Heart left ventricle (tissue), 16 donors: Measurements from ENCODE around the gene MYO16. TPM values are rescaled to one million over a fixed set of nuclear protein-coding genes. Genes with fewer than 3 reads are reported as not detected.
A peak's percentile ranks its signal among the peaks of the same experiment; 100 is the strongest.

Source experiments
- ATAC-seq, 4 donors: fragments of 200-7000 bp; cut with Tn5 transposase; one replicate each; pipeline ENCODE4 v1.9.1; 2020 to 2022; ENCODE audit warnings: moderate library complexity in 4 of 4, mild to moderate bottlenecking in 3 of 4, moderate number of reproducible peaks in 1 of 4
- DNase-seq, 5 donors: peaks; one replicate each; pipeline ENCODE4 v3.0.0-alpha.2; 2020
- H3K27ac ChIP-seq, 12 donors: fragments of 200-600 bp; sonication (generic) in 4 of 12; one replicate each; pipeline versions ENCODE4 v1.5.0 to v1.8.0; 2016 to 2022; ENCODE audit warnings: mild to moderate bottlenecking in 2 of 12
- H3K27me3 ChIP-seq, 9 donors: fragments of 200-600 bp; sonication (generic) in 2 of 9; one replicate each; pipeline versions ENCODE4 v1.5.1 to v1.8.0; 2016 to 2022; ENCODE audit warnings: mild to moderate bottlenecking in 3 of 9
- H3K36me3 ChIP-seq, 9 donors: fragments of 200-600 bp; sonication (generic) in 2 of 9; one replicate each; pipeline versions ENCODE4 v1.5.0 to v1.8.0; 2018 to 2022; ENCODE audit warnings: mild to moderate bottlenecking in 2 of 9
- H3K4me1 ChIP-seq, 12 donors: fragments of 200-600 bp; sonication (generic) in 4 of 12; one replicate each; pipeline versions ENCODE4 v1.5.0 to v1.8.0; 2016 to 2022; ENCODE audit warnings: mild to moderate bottlenecking in 3 of 12
- H3K4me3 ChIP-seq, 12 donors: fragments of 200-600 bp; sonication (generic) in 4 of 12; one replicate each; pipeline versions ENCODE4 v1.5.0 to v1.8.0; 2017 to 2022; ENCODE audit warnings: mild to moderate bottlenecking in 9 of 12, moderate library complexity in 4 of 12
- H3K9me3 ChIP-seq, 12 donors: fragments of 200-600 bp; sonication (generic) in 4 of 12; one replicate each; pipeline versions ENCODE4 v1.5.0 to v1.8.0; 2016 to 2022; ENCODE audit warnings: mild to moderate bottlenecking in 1 of 12
- POLR2A ChIP-seq, 2 donors: fragments of 450-650 bp; IDR thresholded peaks; one replicate each; pipeline ENCODE4 v1.6.1; 2017; ENCODE audit warnings: antibody characterized with exemption in 2 of 2, mild to moderate bottlenecking in 2 of 2, moderate library complexity in 2 of 2
- WGBS, 4 donors: extraction: QIAGEN DNeasy Blood & Tissue Kit in 2 of 4; methylation state at CpG; one replicate each; pipeline versions ENCODE4 v1.1.5 to v1.1.7; 2013 to 2018; 5-methylcytosine and 5-hydroxymethylcytosine counted together
- intact Hi-C, 10 donors: fragments of 100-400 bp; cut with DNase I; formaldehyde crosslinking; loops; one replicate each; pipeline versions ENCODE4 v1.11.1 to v1.14.2; 2022
- polyA plus RNA-seq, 2 donors: library from polyadenylated mRNA; stranded (reverse); fragments of 200-250 nt; gene quantifications; one replicate each; pipeline ENCODE4 v1.2.3, GENCODE V29; 2013
- total RNA-seq, 9 donors: library from RNA; depleted of rRNA in 2 of 9; stranded (reverse); fragments of >200 nt in 2 of 9; fragmentation: NEBNext Ultra II Directional in 3 of 9; extraction: Animal tissue kit (Norgen Biotek cat#: 25700) in 3 of 9; gene quantifications; one replicate each; pipeline versions ENCODE4 v1.1.0 to v1.2.4, GENCODE V29; 2016 to 2023
- TF ChIP-seq, protein P1 (sequence below), 12 donors: fragments of 200-600 bp; sonication (generic) in 4 of 12; IDR thresholded peaks; one replicate each; pipeline versions ENCODE4 v1.5.0 to v1.8.0; 2018 to 2022; ENCODE audit warnings: antibody characterized with exemption in 12 of 12, mild to moderate bottlenecking in 5 of 12
- donor health status: ischemic (EF 13 %, LVEDD 7.1; RV severe dilation, severe dysfunction).
- donor health status: healthy with polysubstance abuse.
- donor health status: DM: no; HTN: yes; CAD: no.
- donor health status: DM: no; HTN: no; CAD: no.
- donor health status: ischemic (EF 25% LVEDD 6.9; RV normal size, moderate dysfunction).
- donor health status: ischemic (EF 25% LVEDD 5.7; RV mildly dilated, moderate dysfunction).
- donor health status: healthy.
- donor health status: DM: yes; HTN: yes; CAD: no.
- donor health status: ischemic (EF 35%, LVEDD 5.7; RV mildly dilated, moderate dysfunction).
- donor health status: nonischemic (EF 11% LVEDD 7.7; RV severe dilation, severe dysfunction).
- donor health status: DM: yes; HTN: yes; CAD: no.
- donor health status: PGD.
- donor health status: ischemic (EF 29% LVEDD 5.4; RV normal size, mild dysfunction).
- donor health status: nonischemic (EF 23%, LVEDD 6.1; RV moderate dilation, normal function).

Gene MYO16
- total and polyA plus RNA-seq, 11 donors, result 0.16 to 5.2 (median 0.81) TPM

GRCh38 chr13:109192306-109192705 lies 562.9 kb downstream of the MYO16 start:
- H3K9me3 ChIP-seq, result no peaks in the 10 kb centered on the region
- H3K4me1 ChIP-seq, result peaks cover 0 to 6% (median 0%) of the 10 kb centered on the region in 12 donors
- intact Hi-C loops, result no loop called here
- peak overlapping the region in 8 of 12 donors; percentile 3 to 77 (median 44) for H3K27ac ChIP-seq
- TF ChIP-seq, protein P1, sequence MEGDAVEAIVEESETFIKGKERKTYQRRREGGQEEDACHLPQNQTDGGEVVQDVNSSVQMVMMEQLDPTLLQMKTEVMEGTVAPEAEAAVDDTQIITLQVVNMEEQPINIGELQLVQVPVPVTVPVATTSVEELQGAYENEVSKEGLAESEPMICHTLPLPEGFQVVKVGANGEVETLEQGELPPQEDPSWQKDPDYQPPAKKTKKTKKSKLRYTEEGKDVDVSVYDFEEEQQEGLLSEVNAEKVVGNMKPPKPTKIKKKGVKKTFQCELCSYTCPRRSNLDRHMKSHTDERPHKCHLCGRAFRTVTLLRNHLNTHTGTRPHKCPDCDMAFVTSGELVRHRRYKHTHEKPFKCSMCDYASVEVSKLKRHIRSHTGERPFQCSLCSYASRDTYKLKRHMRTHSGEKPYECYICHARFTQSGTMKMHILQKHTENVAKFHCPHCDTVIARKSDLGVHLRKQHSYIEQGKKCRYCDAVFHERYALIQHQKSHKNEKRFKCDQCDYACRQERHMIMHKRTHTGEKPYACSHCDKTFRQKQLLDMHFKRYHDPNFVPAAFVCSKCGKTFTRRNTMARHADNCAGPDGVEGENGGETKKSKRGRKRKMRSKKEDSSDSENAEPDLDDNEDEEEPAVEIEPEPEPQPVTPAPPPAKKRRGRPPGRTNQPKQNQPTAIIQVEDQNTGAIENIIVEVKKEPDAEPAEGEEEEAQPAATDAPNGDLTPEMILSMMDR (IDR thresholded peaks at IDR 0.05), result no peak
- TF ChIP-seq POLR2A (IDR thresholded peaks at IDR 0.05), result no peak
- DNase-seq (no peak), ATAC-seq (peak; percentile 48 to 67 (median 58))
- no peak overlapping the region for H3K4me3 ChIP-seq
- no peaks in the 10 kb centered on the region for H3K36me3 ChIP-seq
- no peaks in the 10 kb centered on the region for H3K27me3 ChIP-seq

DNA sequence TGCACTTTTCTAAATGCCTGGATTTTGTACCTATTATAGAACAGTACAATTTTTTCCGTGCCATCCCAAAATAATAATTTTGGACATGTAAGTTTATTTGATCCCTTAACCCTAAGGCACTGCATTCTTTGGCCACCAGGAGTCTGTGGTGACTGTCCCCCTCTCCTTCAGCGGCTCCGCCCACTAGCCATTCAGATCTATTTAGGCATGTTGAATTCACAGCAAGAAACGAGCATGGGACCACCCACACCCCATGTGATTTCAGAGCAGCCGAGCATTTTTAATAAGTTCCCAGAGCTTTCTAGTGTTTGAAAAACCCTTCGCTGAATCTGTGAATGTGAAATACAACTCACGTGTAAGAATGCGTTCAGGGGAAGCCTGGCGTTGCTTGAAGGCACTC lies 567.5 kb downstream of the MYO16 start:
- ATAC-seq (no peak), DNase-seq (no peak)
- Histone ChIP-seq H3K36me3 (no peaks in the 10 kb centered on the region), H3K4me3 (no peak overlapping the region), H3K9me3 (no peaks in the 10 kb centered on the region), H3K27ac (no peak overlapping the region), H3K4me1 (peaks cover 0 to 5% (median 0%) of the 10 kb centered on the region in 12 donors), H3K27me3 (no peaks in the 10 kb centered on the region)
- intact Hi-C loops, result no loop called here
- 87 to 90% (median 89%) methylated on average over 9 of the region's 9 CpGs for WGBS, 4 donors
- TF ChIP-seq POLR2A (IDR thresholded peaks at IDR 0.05), result no peak
- TF ChIP-seq, protein P1 (IDR thresholded peaks at IDR 0.05), result no peak

DNA sequence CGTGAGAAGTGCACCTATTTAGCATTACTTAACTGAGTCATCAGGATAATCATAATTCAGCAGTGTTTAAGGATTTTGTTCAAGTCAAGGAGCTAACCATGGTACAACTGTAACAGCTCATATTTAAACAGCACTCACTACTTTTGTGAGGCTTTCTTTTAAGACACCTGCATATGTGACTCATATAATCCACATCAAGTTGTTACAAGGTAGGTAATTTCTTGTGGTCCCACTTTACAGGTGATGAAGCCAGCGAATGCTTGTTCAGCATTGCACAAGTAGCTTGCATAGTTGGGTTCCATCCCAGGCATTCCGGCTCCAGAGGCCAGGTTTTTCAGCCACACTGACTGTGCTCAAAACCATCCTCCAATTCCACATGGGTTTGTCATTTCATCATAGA lies 569.2 kb downstream of the MYO16 start:
- H3K9me3 ChIP-seq, result no peaks in the 10 kb centered on the region
- ATAC-seq (no peak), DNase-seq (no peak)
- no peak for TF ChIP-seq POLR2A (IDR thresholded peaks at IDR 0.05)
- TF ChIP-seq, protein P1 (IDR thresholded peaks at IDR 0.05), result no peak
- H3K4me3 ChIP-seq, result no peak overlapping the region
- intact Hi-C loops, result no loop called here
- H3K4me1 ChIP-seq, result no peaks in the 10 kb centered on the region
- no peaks in the 10 kb centered on the region for H3K36me3 ChIP-seq
- WGBS, 4 donors, result 69 to 83% (median 82%) methylated on average over 3 of the region's 3 CpGs
- no peaks in the 10 kb centered on the region for H3K27me3 ChIP-seq
- no peak overlapping the region for H3K27ac ChIP-seq

DNA sequence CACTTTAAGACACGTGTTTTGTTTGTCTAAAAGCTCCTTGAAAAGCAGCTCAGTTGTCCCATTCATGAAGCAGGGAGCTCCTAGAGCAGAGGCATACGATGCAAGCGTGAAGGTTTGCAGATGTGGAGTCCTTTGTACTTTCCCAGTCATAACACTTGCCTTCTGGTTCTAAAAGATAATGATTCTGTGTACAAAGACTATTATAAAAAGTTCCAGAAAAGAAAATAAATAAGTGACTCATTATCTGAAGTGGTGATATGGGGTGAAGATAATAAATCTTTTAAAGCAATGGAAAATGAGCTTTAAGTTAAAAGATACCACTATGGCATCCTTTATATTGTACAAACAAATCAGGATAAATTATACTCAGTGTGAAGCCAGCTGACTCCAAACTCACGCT lies 569.9 kb downstream of the MYO16 start:
- intact Hi-C loops, result no loop called here
- H3K27ac ChIP-seq, result no peak overlapping the region
- no peaks in the 10 kb centered on the region for H3K27me3 ChIP-seq
- whole genome bisulfite sequencing, 4 donors, result 46 to 55% (median 51%) methylated on average over 4 of the region's 4 CpGs
- no peak for ATAC-seq
- H3K9me3 ChIP-seq, result no peaks in the 10 kb centered on the region
- TF ChIP-seq, protein P1 (IDR thresholded peaks at IDR 0.05), result no peak
- TF ChIP-seq POLR2A (IDR thresholded peaks at IDR 0.05), result no peak
- no peak overlapping the region for H3K4me3 ChIP-seq
- H3K4me1 ChIP-seq, result peaks cover 0 to 3% (median 0%) of the 10 kb centered on the region in 12 donors
- DNase-seq, result no peak
- H3K36me3 ChIP-seq, result no peaks in the 10 kb centered on the region
